ENCODE data around the gene FSTL5.

The FSTL5 gene

DNA sequence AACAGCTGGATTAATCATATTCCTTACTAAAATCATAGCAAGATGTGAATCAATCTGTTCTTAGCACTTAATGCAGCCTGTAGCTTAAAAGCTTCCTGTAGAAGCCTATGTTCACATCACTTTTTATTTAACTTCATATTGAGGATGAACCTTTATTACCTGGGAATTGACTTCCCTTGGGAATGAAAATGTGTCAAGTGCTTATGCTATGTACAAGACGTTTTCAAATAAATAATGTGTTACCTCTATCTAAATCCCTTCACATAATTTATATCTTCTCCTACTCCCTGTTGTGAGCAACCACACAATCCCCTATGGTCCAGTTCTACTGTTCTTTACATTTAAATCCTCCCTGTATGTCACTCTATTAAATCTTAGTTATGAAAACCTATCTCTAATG is 633.1 kb downstream of the FSTL5 start:
- H3K4me3 ChIP-seq (ENCODE audit: insufficient read depth, low read depth, low read length, poor library complexity, severe bottlenecking): no peak overlapping the region
- no peak overlapping the region for H3K27ac ChIP-seq (ENCODE audit: insufficient read depth, low read length, poor library complexity, severe bottlenecking)
- H3K9me3 ChIP-seq (ENCODE audit: control insufficient read depth, low read length): no peaks in the 10 kb centered on the region
- H3K4me1 ChIP-seq (ENCODE audit: control insufficient read depth, insufficient read depth, low read length, poor library complexity, severe bottlenecking): no peaks in the 10 kb centered on the region
- no peak for DNase-seq
- H3K36me3 ChIP-seq (ENCODE audit: control insufficient read depth, insufficient read depth, low read length): no peaks in the 10 kb centered on the region
- H3K27me3 ChIP-seq (replicated peaks; ENCODE audit: control insufficient read depth, insufficient read depth, low read length, poor library complexity, severe bottlenecking): no peaks in the 10 kb centered on the region

DNA sequence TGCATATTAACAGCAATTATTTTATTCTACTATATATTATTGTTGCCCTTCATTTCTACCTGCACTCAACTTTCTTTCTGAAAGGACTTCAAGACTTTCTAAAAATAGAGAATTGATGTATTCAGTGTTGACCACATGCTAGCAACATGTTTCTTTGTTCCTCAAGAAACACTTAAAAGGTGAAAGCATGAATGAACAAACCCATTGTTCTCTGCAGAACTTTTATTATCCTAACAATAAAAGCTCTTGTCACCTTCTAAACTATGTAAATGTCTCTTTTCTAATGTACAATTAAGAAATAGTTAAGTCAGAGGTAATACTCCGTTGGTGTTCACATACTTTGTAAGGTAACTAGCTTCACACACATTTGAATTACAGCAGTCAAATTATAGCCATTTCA is 638.7 kb downstream of the FSTL5 start:
- Histone ChIP-seq H3K36me3 (ENCODE audit: control insufficient read depth, insufficient read depth, low read length) (no peaks in the 10 kb centered on the region), H3K4me3 (ENCODE audit: insufficient read depth, low read depth, low read length, poor library complexity, severe bottlenecking) (no peak overlapping the region), H3K9me3 (ENCODE audit: control insufficient read depth, low read length) (no peaks in the 10 kb centered on the region), H3K27ac (ENCODE audit: insufficient read depth, low read length, poor library complexity, severe bottlenecking) (no peak overlapping the region), H3K4me1 (ENCODE audit: control insufficient read depth, insufficient read depth, low read length, poor library complexity, severe bottlenecking) (no peaks in the 10 kb centered on the region), H3K27me3 (replicated peaks; ENCODE audit: control insufficient read depth, insufficient read depth, low read length, poor library complexity, severe bottlenecking) (no peaks in the 10 kb centered on the region)
- DNase-seq: no peak

DNA sequence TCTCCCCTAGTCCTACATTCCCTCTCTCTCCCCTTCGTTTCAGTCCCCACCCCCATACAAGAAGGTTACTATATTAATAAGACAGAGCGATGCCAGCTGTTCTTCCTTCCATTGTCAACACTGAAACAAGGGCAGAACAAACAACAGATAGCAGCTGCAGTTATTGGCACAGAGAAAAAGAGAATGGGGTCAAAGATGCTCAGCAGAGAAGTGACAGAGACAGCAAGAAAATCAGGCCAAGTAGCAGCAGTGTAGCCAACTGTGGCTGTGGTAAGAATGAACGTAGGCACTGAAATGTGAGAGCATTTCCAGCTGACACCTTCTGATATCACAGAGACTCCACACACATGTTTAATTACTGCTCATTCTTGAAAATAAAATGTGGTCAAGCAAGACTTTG is 641.8 kb downstream of the FSTL5 start:
- Histone ChIP-seq H3K4me3 (ENCODE audit: insufficient read depth, low read depth, low read length, poor library complexity, severe bottlenecking) (no peak overlapping the region), H3K27ac (ENCODE audit: insufficient read depth, low read length, poor library complexity, severe bottlenecking) (no peak overlapping the region), H3K27me3 (replicated peaks; ENCODE audit: control insufficient read depth, insufficient read depth, low read length, poor library complexity, severe bottlenecking) (no peaks in the 10 kb centered on the region), H3K36me3 (ENCODE audit: control insufficient read depth, insufficient read depth, low read length) (no peaks in the 10 kb centered on the region), H3K4me1 (ENCODE audit: control insufficient read depth, insufficient read depth, low read length, poor library complexity, severe bottlenecking) (no peaks in the 10 kb centered on the region), H3K9me3 (ENCODE audit: control insufficient read depth, low read length) (no peaks in the 10 kb centered on the region)
- no peak for DNase-seq

DNA sequence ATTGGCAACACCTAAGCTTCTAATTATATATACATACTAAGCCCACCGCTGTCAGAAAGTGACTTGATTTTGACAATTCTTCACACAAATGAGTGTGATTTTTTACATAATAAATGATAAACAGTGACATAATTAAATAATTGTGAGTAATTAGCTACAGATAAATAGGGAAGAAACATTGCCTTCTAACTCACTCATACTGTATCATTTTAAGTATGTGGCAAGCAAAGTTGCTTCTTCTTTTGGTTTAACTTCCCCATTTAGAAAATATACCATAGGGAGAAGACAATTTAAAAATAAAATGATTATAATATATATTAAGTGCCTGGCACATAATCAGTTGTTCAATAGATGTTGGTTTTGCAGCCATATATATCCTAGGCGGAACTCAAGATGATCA is 644.2 kb downstream of the FSTL5 start:
- no peaks in the 10 kb centered on the region for H3K36me3 ChIP-seq (ENCODE audit: control insufficient read depth, insufficient read depth, low read length)
- H3K27me3 ChIP-seq (replicated peaks; ENCODE audit: control insufficient read depth, insufficient read depth, low read length, poor library complexity, severe bottlenecking): no peaks in the 10 kb centered on the region
- H3K27ac ChIP-seq (ENCODE audit: insufficient read depth, low read length, poor library complexity, severe bottlenecking): no peak overlapping the region
- H3K9me3 ChIP-seq (ENCODE audit: control insufficient read depth, low read length): no peaks in the 10 kb centered on the region
- no peak for DNase-seq
- no peaks in the 10 kb centered on the region for H3K4me1 ChIP-seq (ENCODE audit: control insufficient read depth, insufficient read depth, low read length, poor library complexity, severe bottlenecking)
- no peak overlapping the region for H3K4me3 ChIP-seq (ENCODE audit: insufficient read depth, low read depth, low read length, poor library complexity, severe bottlenecking)

DNA sequence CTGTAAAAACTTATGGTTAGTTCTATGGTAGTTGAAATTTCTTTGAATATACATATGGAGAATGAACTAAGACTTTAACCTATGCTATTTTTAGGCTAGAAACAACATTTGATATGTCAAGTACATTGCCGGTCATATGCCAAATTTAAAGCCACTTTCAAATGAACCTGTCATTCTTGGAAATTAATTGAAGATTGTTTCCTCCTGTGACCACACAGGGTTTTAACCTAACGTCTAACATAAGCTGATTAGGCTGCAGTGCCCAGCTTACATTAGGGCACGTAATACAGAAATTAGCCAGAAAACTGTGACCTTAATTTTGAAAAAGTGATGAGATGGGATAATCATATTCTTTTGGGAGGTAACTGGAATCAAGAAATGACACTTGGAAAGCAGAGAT is 645.9 kb downstream of the FSTL5 start:
- Histone ChIP-seq H3K27ac (ENCODE audit: insufficient read depth, low read length, poor library complexity, severe bottlenecking) (no peak overlapping the region), H3K36me3 (ENCODE audit: control insufficient read depth, insufficient read depth, low read length) (no peaks in the 10 kb centered on the region), H3K9me3 (ENCODE audit: control insufficient read depth, low read length) (no peaks in the 10 kb centered on the region), H3K4me1 (ENCODE audit: control insufficient read depth, insufficient read depth, low read length, poor library complexity, severe bottlenecking) (no peaks in the 10 kb centered on the region), H3K4me3 (ENCODE audit: insufficient read depth, low read depth, low read length, poor library complexity, severe bottlenecking) (no peak overlapping the region), H3K27me3 (replicated peaks; ENCODE audit: control insufficient read depth, insufficient read depth, low read length, poor library complexity, severe bottlenecking) (no peaks in the 10 kb centered on the region)
- DNase-seq: no peak

DNA sequence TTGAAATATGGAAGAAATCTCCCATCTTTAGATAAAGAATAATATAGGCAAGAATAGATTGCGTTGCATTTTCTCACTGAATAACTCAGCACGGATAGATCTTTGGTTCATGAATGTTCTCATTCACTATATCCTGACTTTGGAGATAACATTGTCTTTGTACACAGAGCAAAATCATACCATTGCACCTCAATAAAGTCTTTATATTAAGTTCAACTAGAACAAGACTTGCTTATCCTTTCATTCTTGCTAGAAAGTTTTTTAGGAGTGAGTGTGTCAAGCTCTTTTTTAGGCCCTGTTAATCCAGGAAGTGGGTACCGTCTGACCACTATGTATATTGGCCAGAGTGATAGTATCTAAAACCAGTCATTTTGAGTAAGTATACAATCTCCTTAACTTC is 658.7 kb downstream of the FSTL5 start:
- no peaks in the 10 kb centered on the region for H3K4me1 ChIP-seq (ENCODE audit: control insufficient read depth, insufficient read depth, low read length, poor library complexity, severe bottlenecking)
- H3K27me3 ChIP-seq (replicated peaks; ENCODE audit: control insufficient read depth, insufficient read depth, low read length, poor library complexity, severe bottlenecking): no peaks in the 10 kb centered on the region
- no peak overlapping the region for H3K27ac ChIP-seq (ENCODE audit: insufficient read depth, low read length, poor library complexity, severe bottlenecking)
- no peak overlapping the region for H3K4me3 ChIP-seq (ENCODE audit: insufficient read depth, low read depth, low read length, poor library complexity, severe bottlenecking)
- no peaks in the 10 kb centered on the region for H3K9me3 ChIP-seq (ENCODE audit: control insufficient read depth, low read length)
- no peaks in the 10 kb centered on the region for H3K36me3 ChIP-seq (ENCODE audit: control insufficient read depth, insufficient read depth, low read length)
- DNase-seq: no peak

DNA sequence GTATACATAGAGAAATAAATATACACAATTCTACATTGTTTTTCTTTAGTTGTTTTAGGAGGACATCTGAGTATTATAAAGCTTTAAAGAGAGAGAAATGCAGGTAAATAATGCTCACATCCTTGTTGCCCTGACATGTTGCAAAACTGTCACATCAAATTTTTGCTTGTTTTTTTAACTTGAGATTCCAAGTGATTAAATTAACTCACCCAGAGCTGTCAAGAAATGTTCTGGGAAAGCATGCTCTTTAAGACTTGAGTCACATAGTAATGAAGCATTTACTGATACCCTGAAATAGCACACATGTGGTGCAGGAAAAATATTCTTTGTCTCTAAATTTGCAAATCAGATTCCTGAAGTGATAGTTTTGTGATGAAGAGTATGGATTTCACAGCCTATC is 665.6 kb downstream of the FSTL5 start:
- DNase-seq: no peak
- Histone ChIP-seq H3K27ac (ENCODE audit: insufficient read depth, low read length, poor library complexity, severe bottlenecking) (no peak overlapping the region), H3K4me3 (ENCODE audit: insufficient read depth, low read depth, low read length, poor library complexity, severe bottlenecking) (no peak overlapping the region), H3K9me3 (ENCODE audit: control insufficient read depth, low read length) (no peaks in the 10 kb centered on the region), H3K36me3 (ENCODE audit: control insufficient read depth, insufficient read depth, low read length) (no peaks in the 10 kb centered on the region), H3K27me3 (replicated peaks; ENCODE audit: control insufficient read depth, insufficient read depth, low read length, poor library complexity, severe bottlenecking) (no peaks in the 10 kb centered on the region), H3K4me1 (ENCODE audit: control insufficient read depth, insufficient read depth, low read length, poor library complexity, severe bottlenecking) (no peaks in the 10 kb centered on the region)

DNA sequence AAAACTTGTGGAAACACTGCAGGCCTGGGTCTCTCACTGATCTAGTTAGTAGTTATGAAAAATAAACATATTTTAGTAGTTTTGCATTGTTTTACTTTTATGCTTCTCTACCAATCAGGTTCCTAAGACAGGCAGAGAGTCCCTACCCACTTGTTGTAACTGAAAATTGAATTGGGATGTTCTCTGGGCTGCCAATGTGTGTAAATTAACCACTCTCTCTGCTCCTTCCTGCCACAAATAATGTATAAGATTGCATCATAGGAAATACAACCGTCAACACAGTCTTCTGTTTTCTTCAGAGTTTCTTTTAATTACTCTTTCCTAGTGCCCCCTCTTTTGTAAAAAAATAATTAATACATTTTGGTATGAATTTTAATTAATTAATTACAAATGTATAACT is 677.3 kb downstream of the FSTL5 start:
- DNase-seq: no peak
- Histone ChIP-seq H3K27me3 (replicated peaks; ENCODE audit: control insufficient read depth, insufficient read depth, low read length, poor library complexity, severe bottlenecking) (no peaks in the 10 kb centered on the region), H3K27ac (ENCODE audit: insufficient read depth, low read length, poor library complexity, severe bottlenecking) (no peak overlapping the region), H3K4me3 (ENCODE audit: insufficient read depth, low read depth, low read length, poor library complexity, severe bottlenecking) (no peak overlapping the region), H3K9me3 (ENCODE audit: control insufficient read depth, low read length) (no peaks in the 10 kb centered on the region), H3K36me3 (ENCODE audit: control insufficient read depth, insufficient read depth, low read length) (no peaks in the 10 kb centered on the region), H3K4me1 (ENCODE audit: control insufficient read depth, insufficient read depth, low read length, poor library complexity, severe bottlenecking) (no peaks in the 10 kb centered on the region)

DNA sequence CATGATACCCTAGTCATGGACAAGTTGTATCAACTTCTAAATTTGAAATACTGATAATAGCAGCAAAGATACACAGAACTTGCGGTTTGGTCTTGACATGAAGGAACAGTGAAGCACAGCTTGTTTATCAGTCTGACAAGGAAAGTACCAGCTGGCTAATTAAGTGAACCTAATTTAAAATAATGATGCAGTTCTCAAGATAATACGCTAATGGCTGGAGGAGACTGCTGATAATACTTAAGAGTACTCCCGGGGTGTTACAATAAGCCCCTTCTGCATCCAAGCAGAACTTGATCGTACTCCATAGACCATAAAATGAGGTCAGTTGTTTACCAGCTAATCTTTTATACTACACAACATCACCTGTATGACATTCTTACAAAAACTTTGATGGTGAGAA is 697.5 kb downstream of the FSTL5 start:
- Histone ChIP-seq H3K36me3 (ENCODE audit: control insufficient read depth, insufficient read depth, low read length) (no peaks in the 10 kb centered on the region), H3K9me3 (ENCODE audit: control insufficient read depth, low read length) (no peaks in the 10 kb centered on the region), H3K27ac (ENCODE audit: insufficient read depth, low read length, poor library complexity, severe bottlenecking) (no peak overlapping the region), H3K4me3 (ENCODE audit: insufficient read depth, low read depth, low read length, poor library complexity, severe bottlenecking) (no peak overlapping the region), H3K27me3 (replicated peaks; ENCODE audit: control insufficient read depth, insufficient read depth, low read length, poor library complexity, severe bottlenecking) (no peaks in the 10 kb centered on the region), H3K4me1 (ENCODE audit: control insufficient read depth, insufficient read depth, low read length, poor library complexity, severe bottlenecking) (no peaks in the 10 kb centered on the region)
- DNase-seq: no peak

DNA sequence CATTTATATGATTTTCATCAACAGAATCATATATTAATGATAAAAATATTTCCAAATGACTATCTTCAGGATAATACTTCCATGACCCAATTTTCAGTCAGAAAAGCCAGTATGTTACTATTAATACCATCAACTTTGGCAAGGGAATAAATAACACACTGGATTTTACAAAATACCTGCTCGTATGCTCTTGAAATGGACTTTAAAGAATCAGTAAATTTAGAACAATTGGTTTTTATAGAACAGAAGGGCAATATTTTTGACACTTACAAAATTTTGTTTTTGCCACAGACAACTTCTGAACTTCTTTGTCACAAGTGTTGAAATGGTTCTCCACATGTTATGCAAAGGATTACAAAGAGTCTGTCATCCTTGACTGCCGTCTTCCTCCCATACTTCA is 700.4 kb downstream of the FSTL5 start:
- DNase-seq: no peak

DNA sequence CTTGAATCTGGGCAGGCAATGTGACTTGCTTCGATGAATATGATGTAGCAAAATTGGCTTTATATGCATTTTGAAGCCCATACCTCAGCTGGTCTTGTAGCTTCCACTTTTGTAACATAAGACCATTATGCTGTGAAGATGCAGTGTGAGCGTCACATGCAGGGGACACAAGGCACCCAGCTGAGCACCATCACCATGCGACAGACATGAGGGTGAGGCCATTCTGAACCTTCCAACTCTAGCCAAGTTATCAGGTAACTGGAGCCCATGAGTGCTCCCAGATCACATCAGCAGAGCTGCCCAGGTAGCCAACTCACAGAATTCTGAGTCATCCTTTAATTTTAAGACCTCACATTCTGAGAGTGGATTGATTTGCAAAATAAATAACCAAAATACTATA is 705.9 kb downstream of the FSTL5 start:
- H3K27me3 ChIP-seq (replicated peaks; ENCODE audit: control insufficient read depth, insufficient read depth, low read length, poor library complexity, severe bottlenecking): no peaks in the 10 kb centered on the region

More for the DNA sequence above, 700.4 kb downstream of the FSTL5 start:
- Histone ChIP-seq H3K4me1 (ENCODE audit: control insufficient read depth, insufficient read depth, low read length, poor library complexity, severe bottlenecking) (no peaks in the 10 kb centered on the region), H3K27me3 (replicated peaks; ENCODE audit: control insufficient read depth, insufficient read depth, low read length, poor library complexity, severe bottlenecking) (no peaks in the 10 kb centered on the region), H3K27ac (ENCODE audit: insufficient read depth, low read length, poor library complexity, severe bottlenecking) (no peak overlapping the region), H3K4me3 (ENCODE audit: insufficient read depth, low read depth, low read length, poor library complexity, severe bottlenecking) (no peak overlapping the region), H3K9me3 (ENCODE audit: control insufficient read depth, low read length) (no peaks in the 10 kb centered on the region), H3K36me3 (ENCODE audit: control insufficient read depth, insufficient read depth, low read length) (no peaks in the 10 kb centered on the region)

More for the DNA sequence above, 705.9 kb downstream of the FSTL5 start:
- DNase-seq: no peak
- no peaks in the 10 kb centered on the region for H3K9me3 ChIP-seq (ENCODE audit: control insufficient read depth, low read length)
- H3K4me1 ChIP-seq (ENCODE audit: control insufficient read depth, insufficient read depth, low read length, poor library complexity, severe bottlenecking): no peaks in the 10 kb centered on the region
- H3K36me3 ChIP-seq (ENCODE audit: control insufficient read depth, insufficient read depth, low read length): no peaks in the 10 kb centered on the region
- H3K27ac ChIP-seq (ENCODE audit: insufficient read depth, low read length, poor library complexity, severe bottlenecking): no peak overlapping the region
- no peak overlapping the region for H3K4me3 ChIP-seq (ENCODE audit: insufficient read depth, low read depth, low read length, poor library complexity, severe bottlenecking)
